LoVo (cell line): ENCODE measurements around the gene HHAT.
"Not testable (repeated sequence)": the region's sequence is repeated elsewhere in the genome, so short reads cannot be mapped to it uniquely, and the experiment has no call there.

Source experiments
- DNase-seq: peaks from one replicate; pipeline ENCODE4 v3.0.0-alpha.2; 2016; ENCODE audit warnings: low spot score

Gene HHAT

GRCh38 chr1:210313921-210314320 lies 14.8 kb upstream of the HHAT start:
- no peak for DNase-seq

GRCh38 chr1:210315529-210315928 lies 13.2 kb upstream of the HHAT start:
- DNase-seq, result no peak

- DNase-seq, result no peak
Measured at GRCh38 chr1:210321131-210321530, 7.6 kb upstream of the HHAT start.

GRCh38 chr1:210321552-210321951 lies 7.2 kb upstream of the HHAT start:
- DNase-seq, result no peak

GRCh38 chr1:210323957-210324356 lies 4.7 kb upstream of the HHAT start:
- DNase-seq, result no peak

GRCh38 chr1:210325026-210325670 lies 3.6 kb upstream of the HHAT start:
- DNase-seq, result no peak

- no peak for DNase-seq
Measured at GRCh38 chr1:210328032-210328745, 513 bp upstream of the HHAT start.

GRCh38 chr1:210330279-210330866 lies 1.7 kb downstream of the HHAT start:
- peak; percentile 27 for DNase-seq

- DNase-seq, result no peak
Measured at GRCh38 chr1:210332233-210332632, 3.5 kb downstream of the HHAT start.

- no peak for DNase-seq
Measured at GRCh38 chr1:210332719-210333398, 4.2 kb downstream of the HHAT start.

GRCh38 chr1:210335001-210335400 lies 6.3 kb downstream of the HHAT start:
- no peak for DNase-seq

GRCh38 chr1:210336362-210336761 lies 7.7 kb downstream of the HHAT start:
- no peak for DNase-seq

GRCh38 chr1:210339500-210339899 lies 10.8 kb downstream of the HHAT start:
- no peak for DNase-seq

- no peak for DNase-seq
Measured at GRCh38 chr1:210340311-210340710, 11.6 kb downstream of the HHAT start.

- DNase-seq, result no peak
Measured at GRCh38 chr1:210340841-210341240, 12.1 kb downstream of the HHAT start.

- DNase-seq, result no peak
Measured at GRCh38 chr1:210342986-210343780, 14.5 kb downstream of the HHAT start.

- no peak for DNase-seq
Measured at GRCh38 chr1:210344706-210345105, 16.0 kb downstream of the HHAT start.

- DNase-seq, result no peak
Measured at GRCh38 chr1:210347112-210347511, 18.4 kb downstream of the HHAT start.

GRCh38 chr1:210351496-210351895 lies 22.8 kb downstream of the HHAT start:
- no peak for DNase-seq

GRCh38 chr1:210352575-210352974 lies 23.9 kb downstream of the HHAT start:
- DNase-seq, result no peak

- not testable (repeated sequence) for DNase-seq
Measured at GRCh38 chr1:210354305-210354704, 25.6 kb downstream of the HHAT start.

GRCh38 chr1:210358626-210359025 lies 29.9 kb downstream of the HHAT start:
- no peak for DNase-seq
